GM18951 (cell line): ENCODE results near the gene CDK10.
A peak's percentile ranks its signal among the peaks of the same experiment; 100 is the strongest.

Source experiments
- POLR2A ChIP-seq: IDR thresholded peaks from 4 replicates; pipeline ENCODE4 v1.6.1; 2011; ENCODE audit warnings: mild to moderate bottlenecking; ENCODE audit not compliant: insufficient read length, insufficient read depth; ENCODE audit errors: extremely low read depth
- in situ Hi-C: fragments of 300-500 bp; cut with MboI; formaldehyde crosslinking; loops from one replicate; pipeline ENCODE4 v1.12.0; 2022; ENCODE audit warnings: low sequenced_read_pairs, mixed read lengths, inconsistent platforms; ENCODE audit not compliant: unreplicated experiment

The CDK10 gene

DNA sequence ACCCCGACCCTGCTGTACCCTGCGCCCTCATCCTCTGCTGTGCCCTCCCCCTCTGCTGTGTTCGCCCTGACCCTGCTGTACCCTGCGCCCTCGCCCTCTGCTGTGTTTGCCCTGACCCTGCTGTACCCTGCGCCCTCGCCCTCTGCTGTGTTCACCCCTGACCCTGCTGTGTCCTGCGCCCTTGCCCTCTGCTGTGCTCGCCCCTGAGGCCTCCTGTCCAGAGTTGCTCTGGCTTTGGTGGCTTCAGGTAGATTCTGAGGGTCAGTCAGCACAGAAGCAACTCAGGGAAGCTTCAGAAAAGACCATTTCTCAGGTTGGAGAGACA is 46.4 kb downstream of the CDK10 start:
- no peak for TF ChIP-seq POLR2A
- in situ Hi-C loops: no loop called here

DNA sequence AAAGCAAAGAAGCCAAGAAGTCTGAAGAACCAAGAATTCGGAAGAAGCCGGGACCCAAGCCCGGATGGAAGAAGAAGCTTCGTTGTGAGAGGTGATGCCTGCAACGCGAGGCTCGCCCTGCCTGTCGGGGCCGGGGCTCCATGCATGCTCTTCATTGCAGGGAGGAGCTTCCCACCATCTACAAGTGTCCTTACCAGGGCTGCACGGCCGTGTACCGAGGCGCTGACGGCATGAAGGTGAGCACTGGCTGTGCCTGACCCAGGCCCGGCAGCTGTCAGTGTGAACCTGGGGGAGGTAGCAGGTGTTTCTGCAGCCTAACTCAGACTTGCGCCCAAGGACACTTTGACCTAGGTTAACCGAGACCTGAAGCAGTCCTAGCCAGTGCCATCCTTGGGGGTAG is 46.8 kb downstream of the CDK10 start:
- TF ChIP-seq POLR2A: peak; percentile 5
- in situ Hi-C loops: no loop called here

GRCh38 chr16:89733792-89734191 is 47.3 kb downstream of the CDK10 start:
- in situ Hi-C loops: no loop called here
- TF ChIP-seq POLR2A: no peak

GRCh38 chr16:89736554-89736953 is 50.1 kb downstream of the CDK10 start:
- in situ Hi-C loops: no loop called here
- no peak for TF ChIP-seq POLR2A

- TF ChIP-seq POLR2A: no peak
- in situ Hi-C loops: no loop called here
Observed at GRCh38 chr16:89737341-89738071, 51.0 kb downstream of the CDK10 start.

DNA sequence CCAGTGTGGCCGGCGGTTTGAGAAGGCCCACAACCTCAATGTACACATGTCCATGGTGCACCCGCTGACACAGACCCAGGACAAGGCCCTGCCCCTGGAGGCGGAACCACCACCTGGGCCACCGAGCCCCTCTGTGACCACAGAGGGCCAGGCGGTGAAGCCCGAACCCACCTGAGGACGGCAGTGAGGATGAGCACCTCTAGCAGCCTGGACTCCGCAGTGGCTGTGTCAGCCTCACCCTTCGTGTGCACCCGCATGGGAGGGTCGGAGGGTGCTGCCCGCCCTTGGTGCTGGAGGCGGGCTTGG is 51.5 kb downstream of the CDK10 start:
- TF ChIP-seq POLR2A: no peak
- in situ Hi-C loops: no loop called here

DNA sequence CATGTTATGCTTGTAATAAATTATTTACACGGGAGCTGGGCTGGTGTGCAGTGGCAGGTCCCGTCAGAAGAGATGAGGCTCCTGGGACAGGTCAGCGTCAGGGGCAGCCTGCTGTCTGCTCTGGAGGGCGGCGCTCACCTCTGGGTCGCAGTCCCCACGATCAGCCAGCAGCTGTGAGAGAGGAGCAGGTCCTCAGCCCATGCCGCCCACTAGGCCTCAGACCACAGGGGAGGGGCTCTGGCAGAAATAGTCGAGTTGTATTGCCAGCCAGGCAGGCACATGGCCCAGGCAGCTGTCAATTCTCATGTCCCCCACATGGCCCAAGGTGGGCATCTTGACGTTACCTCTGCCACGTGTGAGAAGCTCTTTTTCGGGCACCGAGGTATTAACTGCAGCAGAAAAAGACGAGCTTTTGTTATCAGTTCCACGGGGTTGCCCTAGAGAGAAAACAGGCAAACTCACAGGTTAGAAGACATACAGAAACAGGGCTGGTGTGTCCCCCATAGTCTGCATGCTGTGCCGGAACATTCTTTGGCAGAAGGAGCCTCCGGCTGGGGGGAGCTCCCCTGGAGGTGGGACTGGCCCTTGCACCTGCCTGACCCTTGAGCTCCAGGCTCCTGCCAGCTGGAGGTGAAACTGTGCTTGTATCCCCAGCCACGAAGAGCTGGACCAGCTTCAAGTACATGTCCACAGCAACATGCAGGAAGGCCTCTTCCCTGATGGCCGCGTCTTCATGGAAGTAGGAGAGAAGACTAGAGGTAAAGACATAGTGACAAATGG is 52.2 kb downstream of the CDK10 start:
- TF ChIP-seq POLR2A: no peak
- in situ Hi-C loops: no loop called here

- in situ Hi-C loops: no loop called here
- TF ChIP-seq POLR2A: no peak
Observed at GRCh38 chr16:89739383-89739782, 52.9 kb downstream of the CDK10 start.

DNA sequence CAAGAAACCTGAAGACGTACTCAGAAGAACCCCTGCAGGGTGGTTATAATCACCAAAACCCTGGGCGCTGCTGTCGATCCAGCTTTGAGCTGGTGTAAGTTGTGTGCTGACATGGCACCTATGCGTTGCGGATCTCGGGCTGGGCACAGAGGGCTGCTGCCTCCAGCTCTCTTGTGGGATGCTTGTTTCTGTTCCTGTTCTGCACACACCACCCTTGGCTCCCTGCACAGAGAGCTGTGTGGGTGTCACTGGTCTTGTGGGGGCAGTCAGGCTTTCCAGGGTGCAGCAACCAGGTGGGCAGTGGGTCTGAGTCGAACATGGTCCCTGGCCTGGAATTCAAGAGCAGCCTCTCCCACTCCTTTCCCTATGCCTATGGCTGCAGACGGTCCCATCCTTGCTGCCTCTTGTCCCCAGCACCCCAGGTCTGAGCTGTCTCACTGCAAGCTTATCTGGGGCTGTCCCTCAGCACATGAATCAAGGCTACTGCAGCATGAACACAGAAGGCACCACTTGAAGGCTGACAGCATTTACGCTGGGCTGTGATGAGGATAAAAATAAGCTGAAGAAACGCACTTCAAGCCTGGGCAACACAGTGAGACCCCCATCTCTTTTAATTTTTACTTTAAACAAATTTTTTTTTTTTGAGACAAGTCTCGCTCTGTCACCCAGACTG is 55.0 kb downstream of the CDK10 start:
- no peak for TF ChIP-seq POLR2A
- in situ Hi-C loops: no loop called here

GRCh38 chr16:89742948-89743347 is 56.5 kb downstream of the CDK10 start:
- peak; percentile 14 for TF ChIP-seq POLR2A
- in situ Hi-C loops: no loop called here

- in situ Hi-C loops: no loop called here
- no peak for TF ChIP-seq POLR2A
Observed at GRCh38 chr16:89744813-89745212, 58.3 kb downstream of the CDK10 start.
